Measurements from ENCODE around the gene CDK7. TPM values are rescaled to one million over a fixed set of nuclear protein-coding genes. Genes with fewer than 3 reads are reported as not detected.

CDK7 gene
- total RNA-seq, 1 experiment from 2014 or later = 31.8 TPM

GRCh38 chr5:69211200-69211599, 23.5 kb upstream of the CDK7 start:
- Mint-ChIP-seq H3K36me3 (ENCODE audit: insufficient read depth, unreplicated experiment) (peaks cover 12% of the 10 kb centered on the region), H3K4me1 (ENCODE audit: low read depth, unreplicated experiment) (peaks cover 7% of the 10 kb centered on the region), H3K9me3 (ENCODE audit: low read depth, unreplicated experiment) (no peaks in the 10 kb centered on the region), H3K27me3 (ENCODE audit: unreplicated experiment) (no peaks in the 10 kb centered on the region), H3K27ac (ENCODE audit: unreplicated experiment) (no peak overlapping the region), H3K4me3 (ENCODE audit: low read depth, unreplicated experiment) (no peak overlapping the region)
- no TSS peak for BruUV-seq (replicated peaks)
- no peak for TF ChIP-seq CTCF (IDR thresholded peaks at IDR 0.05; ENCODE audit: unreplicated experiment)
- DNase-seq = no peak
- CTCF ChIA-PET = no interaction called here
- intact Hi-C loops (cut with micrococcal nuclease; ENCODE audit: unreplicated experiment) = no loop called here

- Mint-ChIP-seq H3K9me3 (ENCODE audit: low read depth, unreplicated experiment) (no peaks in the 10 kb centered on the region), H3K4me1 (ENCODE audit: low read depth, unreplicated experiment) (peaks cover under 1% of the 10 kb centered on the region), H3K36me3 (ENCODE audit: insufficient read depth, unreplicated experiment) (peaks cover 8% of the 10 kb centered on the region), H3K27me3 (ENCODE audit: unreplicated experiment) (no peaks in the 10 kb centered on the region), H3K27ac (ENCODE audit: unreplicated experiment) (no peak overlapping the region), H3K4me3 (ENCODE audit: low read depth, unreplicated experiment) (no peak overlapping the region)
- DNase-seq = no peak
- BruUV-seq (replicated peaks) = no TSS peak
- no peak for TF ChIP-seq CTCF (IDR thresholded peaks at IDR 0.05; ENCODE audit: unreplicated experiment)
- intact Hi-C loops (cut with micrococcal nuclease; ENCODE audit: unreplicated experiment) = no loop called here
- CTCF ChIA-PET = no interaction called here
Measured at GRCh38 chr5:69212022-69212421, 22.7 kb upstream of the CDK7 start.

- BruUV-seq (replicated peaks) = no TSS peak
- no peak for TF ChIP-seq CTCF (IDR thresholded peaks at IDR 0.05; ENCODE audit: unreplicated experiment)
- H3K4me1 Mint-ChIP-seq (ENCODE audit: low read depth, unreplicated experiment) = no peaks in the 10 kb centered on the region
- DNase-seq = no peak
- intact Hi-C loops (cut with micrococcal nuclease; ENCODE audit: unreplicated experiment) = no loop called here
- CTCF ChIA-PET = no interaction called here
- no peak overlapping the region for H3K27ac Mint-ChIP-seq (ENCODE audit: unreplicated experiment)
- H3K36me3 Mint-ChIP-seq (ENCODE audit: insufficient read depth, unreplicated experiment) = peaks cover 21% of the 10 kb centered on the region
- no peak overlapping the region for H3K4me3 Mint-ChIP-seq (ENCODE audit: low read depth, unreplicated experiment)
- no peaks in the 10 kb centered on the region for H3K9me3 Mint-ChIP-seq (ENCODE audit: low read depth, unreplicated experiment)
- no peaks in the 10 kb centered on the region for H3K27me3 Mint-ChIP-seq (ENCODE audit: unreplicated experiment)
Measured at GRCh38 chr5:69213513-69214215, 21.0 kb upstream of the CDK7 start.

GRCh38 chr5:69217151-69217511, 17.6 kb upstream of the CDK7 start:
- DNase-seq = no peak
- intact Hi-C loops (cut with micrococcal nuclease; ENCODE audit: unreplicated experiment) = no loop called here
- Mint-ChIP-seq H3K27me3 (ENCODE audit: unreplicated experiment) (no peaks in the 10 kb centered on the region), H3K9me3 (ENCODE audit: low read depth, unreplicated experiment) (no peaks in the 10 kb centered on the region), H3K36me3 (ENCODE audit: insufficient read depth, unreplicated experiment) (peaks cover 21% of the 10 kb centered on the region), H3K27ac (ENCODE audit: unreplicated experiment) (peak overlapping the region; percentile 92), H3K4me1 (ENCODE audit: low read depth, unreplicated experiment) (no peaks in the 10 kb centered on the region), H3K4me3 (ENCODE audit: low read depth, unreplicated experiment) (peak overlapping the region; percentile 76)
- TF ChIP-seq CTCF (IDR thresholded peaks at IDR 0.05; ENCODE audit: unreplicated experiment) = no peak
- TSS peak; percentile 74 for BruUV-seq (replicated peaks)
- CTCF ChIA-PET = interaction anchor here (1.0 kb wide), 1 partner anchor 118 kb away, joined by 3 read pairs; no protein-coding TSS in a partner anchor

Measured in Calu3 (cell line).